ENCODE data around the gene TFCP2L1.

- TF ChIP-seq CTCF (conservative IDR thresholded peaks at IDR 0.05) (no peak), ZFX (IDR thresholded peaks at IDR 0.05) (no peak)
Measured at GRCh38 chr2:121202541-121203310, 82.3 kb downstream of the TFCP2L1 start.

Measured in C4-2B (cell line).